ENCODE results near the gene SF3B3. TPM values are rescaled to one million over a fixed set of nuclear protein-coding genes. Genes with fewer than 3 reads are reported as not detected.

Gene SF3B3
- total RNA-seq = 379 and 387 TPM in 2 replicates
- long read RNA-seq, full-length matches to known transcripts = 368 of 524 reads
- long read RNA-seq, partial matches to known transcripts = 113 of 524 reads
- long read RNA-seq, other reads (novel, unspliced or antisense) = 43 of 524 reads

DNA sequence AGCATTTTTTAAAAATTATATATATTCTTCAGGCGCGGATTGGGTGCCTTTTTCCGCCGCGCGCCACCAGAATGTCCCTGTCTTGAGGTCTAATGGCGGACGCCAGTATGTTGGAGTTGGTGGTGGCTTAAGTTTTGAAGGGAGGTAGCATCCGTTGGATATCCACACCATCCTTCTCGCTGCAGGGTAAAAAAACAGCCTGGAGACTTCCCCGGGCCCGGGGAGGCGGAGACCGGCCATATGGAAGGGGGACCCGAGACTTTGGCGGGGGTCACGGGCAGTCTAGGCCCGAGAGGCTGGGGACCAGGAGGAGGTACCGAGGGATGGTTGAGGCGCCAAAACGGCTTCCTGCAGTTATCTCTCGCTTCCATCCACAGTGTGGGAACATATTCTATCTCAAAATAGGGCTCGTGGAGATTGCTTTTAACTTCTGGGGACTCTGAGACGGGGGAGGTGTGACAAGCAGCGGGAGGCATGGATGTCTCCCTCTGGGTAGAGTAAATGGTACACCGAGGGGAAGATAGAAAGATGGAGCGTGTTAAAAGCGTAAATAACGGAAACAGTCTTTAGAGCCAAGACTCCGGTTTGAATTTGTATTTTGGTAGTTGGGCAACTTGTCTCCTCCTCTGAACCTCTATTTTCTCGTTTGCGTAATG lies at the start of gene SF3B3:
SF3B3 (plus strand) TSS at position 74 of the 656 bp plus-strand sequence. CDS start 2,841 bp downstream, outside the sequence.
- Mint-ChIP-seq H3K27me3 (no peaks in the 10 kb centered on the region), H3K4me1 (ENCODE audit: low read depth) (peaks cover 29% of the 10 kb centered on the region), H3K9me3 (ENCODE audit: low read depth) (no peaks in the 10 kb centered on the region), H3K36me3 (ENCODE audit: insufficient read depth) (peaks cover 16% of the 10 kb centered on the region), H3K27ac (peak within 1 kb of the TSS; percentile 99), H3K4me3 (ENCODE audit: low read depth) (peak within 1 kb of the TSS; percentile 96)
- peak; percentile 36 for DNase-seq (ENCODE audit: low spot score, unreplicated experiment)
- TF ChIP-seq, protein P1, sequence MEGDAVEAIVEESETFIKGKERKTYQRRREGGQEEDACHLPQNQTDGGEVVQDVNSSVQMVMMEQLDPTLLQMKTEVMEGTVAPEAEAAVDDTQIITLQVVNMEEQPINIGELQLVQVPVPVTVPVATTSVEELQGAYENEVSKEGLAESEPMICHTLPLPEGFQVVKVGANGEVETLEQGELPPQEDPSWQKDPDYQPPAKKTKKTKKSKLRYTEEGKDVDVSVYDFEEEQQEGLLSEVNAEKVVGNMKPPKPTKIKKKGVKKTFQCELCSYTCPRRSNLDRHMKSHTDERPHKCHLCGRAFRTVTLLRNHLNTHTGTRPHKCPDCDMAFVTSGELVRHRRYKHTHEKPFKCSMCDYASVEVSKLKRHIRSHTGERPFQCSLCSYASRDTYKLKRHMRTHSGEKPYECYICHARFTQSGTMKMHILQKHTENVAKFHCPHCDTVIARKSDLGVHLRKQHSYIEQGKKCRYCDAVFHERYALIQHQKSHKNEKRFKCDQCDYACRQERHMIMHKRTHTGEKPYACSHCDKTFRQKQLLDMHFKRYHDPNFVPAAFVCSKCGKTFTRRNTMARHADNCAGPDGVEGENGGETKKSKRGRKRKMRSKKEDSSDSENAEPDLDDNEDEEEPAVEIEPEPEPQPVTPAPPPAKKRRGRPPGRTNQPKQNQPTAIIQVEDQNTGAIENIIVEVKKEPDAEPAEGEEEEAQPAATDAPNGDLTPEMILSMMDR (IDR thresholded peaks at IDR 0.05; ENCODE audit: unreplicated experiment) = no peak

DNA sequence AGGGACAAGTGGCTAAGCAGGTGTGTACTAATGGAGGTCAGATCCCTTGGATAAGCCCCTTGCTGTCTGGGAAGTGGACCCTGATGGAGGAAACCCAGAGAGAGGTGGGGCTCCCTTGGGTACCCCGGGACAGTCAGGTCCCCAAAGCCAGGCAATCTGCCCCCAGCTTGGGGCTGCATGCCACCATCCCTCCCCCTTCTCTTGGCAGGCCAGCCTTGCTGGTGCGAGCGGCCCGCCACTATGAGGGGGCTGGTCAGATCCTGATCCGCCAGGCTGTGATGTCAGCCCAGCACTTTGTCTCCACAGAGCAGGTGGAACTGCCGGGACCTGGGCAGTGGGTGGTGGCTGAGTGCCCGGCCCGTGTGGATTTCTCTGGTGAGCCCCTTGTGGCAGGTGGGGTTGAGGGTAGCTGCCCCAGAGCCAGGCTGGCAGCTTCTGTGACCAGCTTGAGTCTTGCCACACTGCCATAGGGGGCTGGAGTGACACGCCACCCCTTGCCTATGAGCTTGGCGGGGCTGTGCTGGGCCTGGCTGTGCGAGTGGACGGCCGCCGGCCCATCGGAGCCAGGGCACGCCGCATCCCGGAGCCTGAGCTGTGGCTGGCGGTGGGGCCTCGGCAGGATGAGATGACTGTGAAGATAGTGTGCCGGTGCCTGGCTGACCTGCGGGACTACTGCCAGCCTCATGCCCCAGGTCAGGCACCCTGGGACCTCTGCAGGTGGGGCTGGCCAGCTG lies 49.1 kb upstream of the SF3B3 start:
- no peaks in the 10 kb centered on the region for H3K27me3 Mint-ChIP-seq
- H3K27ac Mint-ChIP-seq = no peak overlapping the region
- peaks cover 2% of the 10 kb centered on the region for H3K4me1 Mint-ChIP-seq (ENCODE audit: low read depth)
- TF ChIP-seq, protein P1 (IDR thresholded peaks at IDR 0.05; ENCODE audit: unreplicated experiment) = no peak
- no peak for DNase-seq (ENCODE audit: low spot score, unreplicated experiment)
- H3K4me3 Mint-ChIP-seq (ENCODE audit: low read depth) = no peak overlapping the region
- H3K9me3 Mint-ChIP-seq (ENCODE audit: low read depth) = no peaks in the 10 kb centered on the region
- peaks cover 1% of the 10 kb centered on the region for H3K36me3 Mint-ChIP-seq (ENCODE audit: insufficient read depth)

DNA sequence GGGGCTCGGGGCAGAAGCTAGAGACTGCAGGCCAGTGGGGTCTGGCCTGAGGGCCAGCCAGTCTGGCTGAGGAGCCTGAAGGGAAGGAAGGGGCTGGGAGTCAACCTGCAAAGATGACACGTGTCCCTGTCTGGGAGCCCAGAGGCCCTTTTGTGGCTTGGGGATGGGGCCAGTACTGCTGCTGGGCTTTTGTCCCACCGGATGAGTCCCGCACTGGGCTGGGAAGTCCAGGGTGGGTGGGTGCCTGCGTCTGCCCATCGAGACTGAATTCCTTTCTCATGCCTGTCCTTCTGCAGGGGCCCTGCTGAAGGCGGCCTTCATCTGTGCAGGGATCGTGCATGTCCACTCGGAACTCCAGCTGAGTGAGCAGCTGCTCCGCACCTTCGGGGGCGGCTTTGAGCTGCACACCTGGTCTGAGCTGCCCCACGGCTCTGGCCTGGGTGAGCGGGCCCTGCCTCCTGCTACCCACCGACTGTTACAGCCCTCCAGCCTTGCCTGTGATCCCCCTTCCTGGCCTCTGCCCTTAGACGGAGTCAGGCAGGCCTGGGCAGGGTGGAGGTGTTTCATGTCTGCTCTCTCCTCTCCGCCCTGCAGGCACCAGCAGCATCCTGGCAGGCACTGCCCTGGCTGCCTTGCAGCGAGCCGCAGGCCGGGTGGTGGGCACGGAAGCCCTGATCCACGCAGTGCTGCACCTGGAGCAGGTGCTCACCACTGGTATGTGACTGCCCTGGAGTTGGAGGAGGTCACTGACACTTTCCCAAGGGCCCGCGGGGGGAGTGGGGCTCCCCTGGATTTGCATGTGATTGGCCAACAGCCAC lies 48.4 kb upstream of the SF3B3 start:
- no peak for DNase-seq (ENCODE audit: low spot score, unreplicated experiment)
- H3K9me3 Mint-ChIP-seq (ENCODE audit: low read depth) = no peaks in the 10 kb centered on the region
- H3K4me3 Mint-ChIP-seq (ENCODE audit: low read depth) = no peak overlapping the region
- H3K4me1 Mint-ChIP-seq (ENCODE audit: low read depth) = peaks cover 2% of the 10 kb centered on the region
- H3K27ac Mint-ChIP-seq = no peak overlapping the region
- H3K27me3 Mint-ChIP-seq = no peaks in the 10 kb centered on the region
- peaks cover 1% of the 10 kb centered on the region for H3K36me3 Mint-ChIP-seq (ENCODE audit: insufficient read depth)
- TF ChIP-seq, protein P1 (IDR thresholded peaks at IDR 0.05; ENCODE audit: unreplicated experiment) = no peak

DNA sequence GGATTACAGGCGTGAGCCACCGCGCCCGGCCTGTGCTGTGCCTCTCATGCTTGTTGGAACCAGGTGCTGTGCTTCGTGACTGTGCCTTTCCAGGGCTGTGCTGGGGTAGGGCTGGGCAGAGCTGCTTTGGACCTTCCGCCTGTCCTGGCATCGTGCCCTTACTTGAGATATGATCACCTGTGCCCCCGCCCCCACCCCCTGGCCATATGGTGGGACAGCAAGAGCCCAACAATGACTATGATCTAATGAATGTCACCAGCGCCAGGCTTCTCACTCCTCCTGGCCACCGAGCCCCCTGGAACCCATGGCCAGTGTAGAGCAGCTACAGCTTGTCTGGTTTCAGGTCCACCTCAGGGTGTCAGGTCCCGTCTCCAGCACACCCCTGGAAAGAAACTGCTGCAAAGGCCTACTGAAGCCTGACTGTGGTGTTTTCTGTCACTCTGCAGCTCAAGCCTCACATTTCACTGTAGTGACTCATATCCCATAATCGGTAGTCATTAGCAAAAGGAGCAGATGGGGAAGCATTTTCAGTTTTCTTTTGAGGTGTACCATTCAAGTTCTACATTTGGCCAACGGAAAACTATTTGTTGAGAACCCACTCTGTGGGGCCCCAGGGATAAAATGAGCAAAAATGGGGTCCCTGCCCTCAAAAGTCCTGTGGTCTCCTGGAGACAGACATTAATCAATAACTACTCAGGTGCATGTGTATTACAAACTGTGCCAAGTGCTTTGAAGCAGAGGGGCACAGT lies 47.2 kb upstream of the SF3B3 start:
- H3K36me3 Mint-ChIP-seq (ENCODE audit: insufficient read depth) = peaks cover 1% of the 10 kb centered on the region

More for the DNA sequence above, 47.2 kb upstream of the SF3B3 start:
- DNase-seq (ENCODE audit: low spot score, unreplicated experiment) = no peak
- Mint-ChIP-seq H3K4me1 (ENCODE audit: low read depth) (no peaks in the 10 kb centered on the region), H3K4me3 (ENCODE audit: low read depth) (no peak overlapping the region), H3K27me3 (no peaks in the 10 kb centered on the region), H3K27ac (peak overlapping the region; percentile 62), H3K9me3 (ENCODE audit: low read depth) (no peaks in the 10 kb centered on the region)
- TF ChIP-seq, protein P1 (IDR thresholded peaks at IDR 0.05; ENCODE audit: unreplicated experiment) = no peak

Measured in progenitor cell of endocrine pancreas (in vitro differentiated cells).